Spleen (tissue), 7 donors: ENCODE data around the gene DMD.

ENCODE experiments used
- CTCF ChIP-seq, 11 experiments: fragments of 200-600 bp in 7 of 11; fragments of 450-650 bp in 4 of 11; sonication (generic) in 4 of 11; IDR thresholded peaks in 8 of 11; conservative IDR thresholded peaks in 3 of 11; 1 replicate in 7 of 11; 2 replicates in 4 of 11; pipeline versions ENCODE4 v1.4.0 to v1.8.0; 2016 to 2021; ENCODE audit warnings: antibody characterized with exemption in 11 of 11, inconsistent platforms in 4 of 11, mild to moderate bottlenecking in 1 of 11
- POLR2A ChIP-seq, 3 donors: fragments of 450-650 bp; IDR thresholded peaks; one replicate each; pipeline ENCODE4 v1.5.1; 2017; ENCODE audit warnings: antibody characterized with exemption in 3 of 3, mild to moderate bottlenecking in 1 of 3
- donor health status: DM: no; HTN: no; CAD: no; lungs with moderate emphysema.
- donor health status: DM: no; HTN: no; CAD: no.
- donor health status: DM: no; HTN: no; CAD: no.

- TF ChIP-seq CTCF (IDR thresholded peaks at IDR 0.05 in 8 of 11, conservative IDR thresholded peaks at IDR 0.05 in 3 of 11) (no peak), POLR2A (IDR thresholded peaks at IDR 0.05) (no peak)
These were observed 1694.8 kb downstream of the DMD start for GRCh38 chrX:31516527-31516926.
